Lower lobe of right lung (tissue), 2 donors: ENCODE results near the gene MAP4K3. TPM values are rescaled to one million over a fixed set of nuclear protein-coding genes. Genes with fewer than 3 reads are reported as not detected.

Experiments
- ATAC-seq, 2 donors: fragments of 200-7000 bp; cut with Tn5 transposase; one replicate each; pipeline ENCODE4 v1.9.1; 2020 to 2022; ENCODE audit warnings: mild to moderate bottlenecking in 2 of 2, moderate library complexity in 2 of 2
- DNase-seq: peaks from one replicate; pipeline ENCODE4 v3.0.0-alpha.2; 2020
- H3K27ac ChIP-seq: fragments of 200-600 bp; one replicate; pipeline ENCODE4 v1.8.0; 2022
- H3K27me3 ChIP-seq: fragments of 200-600 bp; one replicate; pipeline ENCODE4 v1.8.0; 2022; ENCODE audit warnings: low read depth
- H3K36me3 ChIP-seq: fragments of 200-600 bp; one replicate; pipeline ENCODE4 v1.8.0; 2022; ENCODE audit warnings: mild to moderate bottlenecking
- H3K4me1 ChIP-seq: fragments of 200-600 bp; one replicate; pipeline ENCODE4 v1.8.0; 2022
- H3K4me3 ChIP-seq: fragments of 200-600 bp; one replicate; pipeline ENCODE4 v1.8.0; 2022; ENCODE audit warnings: mild to moderate bottlenecking
- H3K9me3 ChIP-seq: fragments of 200-600 bp; one replicate; pipeline ENCODE4 v1.8.0; 2022
- intact Hi-C: fragments of 100-400 bp; cut with DNase I; formaldehyde crosslinking; loops from one replicate; pipeline ENCODE4 v1.11.0; 2022
- total RNA-seq: library from RNA; stranded (reverse); fragmentation: NEBNext Ultra II Directional; extraction: Animal tissue kit (Norgen Biotek cat#: 25700); gene quantifications from one replicate; pipeline ENCODE4 v1.2.1, GENCODE V29; 2021
- TF ChIP-seq, protein P1 (sequence below): fragments of 200-600 bp; IDR thresholded peaks from one replicate; pipeline ENCODE4 v1.8.0; 2022; ENCODE audit warnings: antibody characterized with exemption, mild to moderate bottlenecking
- donor health status: DM: no; HTN: yes; CAD: no; lungs with severe emphysema.

MAP4K3 gene
- total RNA-seq, 1 donor from 2014 or later = 42.9 TPM

DNA sequence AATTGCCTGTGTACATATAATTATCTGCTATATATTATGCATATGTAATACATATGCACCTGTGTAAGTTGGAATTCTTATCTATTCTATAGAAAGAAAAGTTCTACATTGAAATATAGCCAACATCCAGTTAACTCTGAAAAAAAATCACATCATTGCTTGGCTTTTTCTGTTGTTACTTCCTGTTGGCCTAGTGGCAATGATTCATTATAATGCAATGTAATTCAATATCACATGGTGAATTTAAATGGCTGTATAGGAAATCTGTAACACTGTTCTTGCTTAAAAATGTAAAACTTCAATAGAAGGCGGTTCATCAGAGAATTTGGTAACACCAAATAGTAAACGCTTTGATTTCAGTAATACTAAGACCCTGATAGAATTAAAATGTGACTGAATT lies 44.5 kb upstream of the MAP4K3 start:
- Histone ChIP-seq H3K4me3 (no peak overlapping the region), H3K27me3 (no peaks in the 10 kb centered on the region), H3K36me3 (peaks cover 1% of the 10 kb centered on the region), H3K27ac (no peak overlapping the region), H3K9me3 (no peaks in the 10 kb centered on the region), H3K4me1 (peaks cover 12% of the 10 kb centered on the region)
- TF ChIP-seq, protein P1, sequence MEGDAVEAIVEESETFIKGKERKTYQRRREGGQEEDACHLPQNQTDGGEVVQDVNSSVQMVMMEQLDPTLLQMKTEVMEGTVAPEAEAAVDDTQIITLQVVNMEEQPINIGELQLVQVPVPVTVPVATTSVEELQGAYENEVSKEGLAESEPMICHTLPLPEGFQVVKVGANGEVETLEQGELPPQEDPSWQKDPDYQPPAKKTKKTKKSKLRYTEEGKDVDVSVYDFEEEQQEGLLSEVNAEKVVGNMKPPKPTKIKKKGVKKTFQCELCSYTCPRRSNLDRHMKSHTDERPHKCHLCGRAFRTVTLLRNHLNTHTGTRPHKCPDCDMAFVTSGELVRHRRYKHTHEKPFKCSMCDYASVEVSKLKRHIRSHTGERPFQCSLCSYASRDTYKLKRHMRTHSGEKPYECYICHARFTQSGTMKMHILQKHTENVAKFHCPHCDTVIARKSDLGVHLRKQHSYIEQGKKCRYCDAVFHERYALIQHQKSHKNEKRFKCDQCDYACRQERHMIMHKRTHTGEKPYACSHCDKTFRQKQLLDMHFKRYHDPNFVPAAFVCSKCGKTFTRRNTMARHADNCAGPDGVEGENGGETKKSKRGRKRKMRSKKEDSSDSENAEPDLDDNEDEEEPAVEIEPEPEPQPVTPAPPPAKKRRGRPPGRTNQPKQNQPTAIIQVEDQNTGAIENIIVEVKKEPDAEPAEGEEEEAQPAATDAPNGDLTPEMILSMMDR = no peak
- intact Hi-C loops = no loop called here
- ATAC-seq (no peak), DNase-seq (no peak)

DNA sequence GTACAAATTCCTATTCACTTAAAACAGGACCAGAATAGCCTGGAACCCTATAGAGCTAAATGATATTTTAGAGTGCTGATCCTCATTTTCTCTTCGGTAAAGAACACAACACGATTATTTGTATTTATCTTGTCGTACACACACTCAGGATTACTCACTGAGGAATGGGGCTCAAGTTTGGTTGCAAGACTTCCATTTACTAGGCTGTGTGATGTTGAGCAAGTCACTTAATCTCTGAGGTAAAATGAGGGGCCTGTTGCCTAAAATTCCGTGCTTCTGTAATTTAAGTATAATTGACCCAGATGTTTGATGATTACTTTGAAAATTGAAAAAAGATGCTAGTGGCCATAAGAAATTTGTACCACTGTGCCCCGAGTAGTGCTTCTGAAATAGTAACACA lies 42.6 kb upstream of the MAP4K3 start:
- peaks cover 12% of the 10 kb centered on the region for H3K4me1 ChIP-seq
- no peaks in the 10 kb centered on the region for H3K9me3 ChIP-seq
- DNase-seq = no peak
- no peak overlapping the region for H3K4me3 ChIP-seq
- ATAC-seq = no peak
- H3K27ac ChIP-seq = no peak overlapping the region
- no peaks in the 10 kb centered on the region for H3K27me3 ChIP-seq
- intact Hi-C loops = no loop called here
- peaks cover 4% of the 10 kb centered on the region for H3K36me3 ChIP-seq
- TF ChIP-seq, protein P1 = no peak

DNA sequence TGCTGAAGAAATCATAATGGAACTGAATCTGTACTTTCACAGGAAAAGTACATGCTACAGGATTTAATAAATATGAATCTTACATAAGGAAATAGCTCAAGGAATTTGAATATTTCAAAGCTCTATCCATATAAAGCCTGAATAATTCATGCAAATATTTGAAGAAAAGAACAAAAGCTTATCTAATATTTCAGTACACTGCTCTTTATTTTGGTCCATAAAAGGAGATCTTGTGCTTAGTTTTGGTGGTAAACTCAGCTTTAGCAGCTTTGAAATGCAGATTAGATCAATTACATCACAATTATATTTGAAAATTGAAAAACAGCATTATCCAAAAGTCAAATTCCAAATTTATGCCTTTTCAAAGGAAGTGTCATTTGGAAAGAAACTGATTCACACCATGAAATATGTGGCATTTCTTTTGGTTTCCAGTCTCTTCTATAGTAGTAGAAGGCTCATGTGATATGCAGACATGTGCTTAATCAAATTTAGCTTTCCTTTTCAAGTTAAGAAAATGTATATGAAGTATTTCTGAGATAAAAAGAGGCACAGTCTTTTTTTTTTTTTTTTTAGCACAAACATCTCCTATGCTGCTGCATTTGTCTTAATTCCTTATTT lies 42.1 kb upstream of the MAP4K3 start:
- no peak for ATAC-seq
- H3K4me3 ChIP-seq = no peak overlapping the region
- no peak for DNase-seq

DNA sequence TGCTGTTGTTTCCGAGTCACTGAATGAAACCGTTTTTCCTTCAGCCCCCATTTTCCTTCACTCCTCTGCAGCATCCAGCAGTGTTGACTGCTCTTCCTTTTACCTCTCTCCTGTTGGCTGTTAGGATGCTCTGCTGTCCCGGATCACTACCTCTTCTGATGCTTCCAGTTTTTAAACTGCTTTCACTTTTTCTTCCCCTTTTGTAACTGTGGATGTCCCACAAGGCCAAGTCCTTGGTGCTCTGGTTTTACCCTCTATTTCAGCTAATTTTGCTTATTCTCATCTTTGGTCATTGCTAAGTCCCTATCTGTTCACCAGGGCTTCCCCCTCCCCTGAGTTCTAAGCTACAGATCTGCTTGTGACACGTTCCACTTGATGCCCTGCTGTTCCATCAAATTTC lies 39.4 kb upstream of the MAP4K3 start:
- Histone ChIP-seq H3K4me1 (peaks cover 2% of the 10 kb centered on the region), H3K9me3 (no peaks in the 10 kb centered on the region), H3K27me3 (no peaks in the 10 kb centered on the region), H3K36me3 (peaks cover 4% of the 10 kb centered on the region), H3K27ac (no peak overlapping the region), H3K4me3 (no peak overlapping the region)
- DNase-seq (no peak), ATAC-seq (peak in 1 of 2 donors; percentile 43)
- TF ChIP-seq, protein P1 = no peak
- intact Hi-C loops = no loop called here

More for the DNA sequence above, 42.1 kb upstream of the MAP4K3 start:
- H3K27ac ChIP-seq = no peak overlapping the region
- peaks cover 4% of the 10 kb centered on the region for H3K36me3 ChIP-seq
- peaks cover 12% of the 10 kb centered on the region for H3K4me1 ChIP-seq
- intact Hi-C loops = no loop called here
- no peaks in the 10 kb centered on the region for H3K9me3 ChIP-seq
- TF ChIP-seq, protein P1 = no peak
- H3K27me3 ChIP-seq = no peaks in the 10 kb centered on the region

DNA sequence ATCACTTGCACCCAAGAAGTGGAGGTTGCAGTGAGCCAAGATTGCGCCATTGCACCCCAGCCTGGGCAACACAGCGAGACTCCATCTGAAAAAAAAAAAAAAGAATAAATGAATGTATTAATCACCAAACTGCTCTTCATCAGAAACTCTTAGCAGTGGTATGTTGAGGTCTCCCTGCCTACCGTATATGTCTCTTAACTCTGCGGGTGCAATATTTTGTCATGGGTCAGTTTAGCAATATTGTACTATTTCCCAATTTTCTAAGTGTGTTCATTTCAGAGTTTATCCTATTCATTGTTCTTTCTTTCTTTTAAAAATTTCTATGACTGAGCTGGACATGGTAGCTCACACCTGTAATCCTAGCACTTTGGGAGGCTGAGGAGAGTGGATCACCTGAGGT lies 37.9 kb upstream of the MAP4K3 start:
- Histone ChIP-seq H3K4me3 (no peak overlapping the region), H3K9me3 (no peaks in the 10 kb centered on the region), H3K27ac (no peak overlapping the region), H3K4me1 (peaks cover 2% of the 10 kb centered on the region), H3K36me3 (peaks cover 4% of the 10 kb centered on the region), H3K27me3 (no peaks in the 10 kb centered on the region)
- intact Hi-C loops = no loop called here
- ATAC-seq (no peak), DNase-seq (no peak)
- TF ChIP-seq, protein P1 = no peak
